ENCODE results near the gene SUPT16H. TPM values are rescaled to one million over a fixed set of nuclear protein-coding genes. Genes with fewer than 3 reads are reported as not detected.

The SUPT16H gene
- total and polyA plus RNA-seq, 2 of the 13 experiments (the other 11 are each of a cell fraction or from before 2014, with no cell fraction given), result 77.5 to 230 TPM

- no peak for TF ChIP-seq ZFP82 (CRISPR knock-in tag; IDR thresholded peaks at IDR 0.05; ENCODE audit: borderline replicate concordance)
- no peak for TF ChIP-seq GZF1 (CRISPR knock-in tag; IDR thresholded peaks at IDR 0.05)
- TF ChIP-seq DMAP1 (CRISPR knock-in tag; IDR thresholded peaks at IDR 0.05), result no peak
- TF ChIP-seq HDAC6 (IDR thresholded peaks at IDR 0.05; ENCODE audit: low read depth, low read length), result no peak
- TF ChIP-seq SOX5 (CRISPR knock-in tag; IDR thresholded peaks at IDR 0.05; ENCODE audit: borderline replicate concordance), result peak; percentile 26; the same call in 1 of the 2 replicates
- no peak for TF ChIP-seq KDM1A (CRISPR knock-in tag; IDR thresholded peaks at IDR 0.05)
- TF ChIP-seq HNRNPLL (IDR thresholded peaks at IDR 0.05; ENCODE audit: low read depth, low read length, poor library complexity, severe bottlenecking), result no peak
- no peak for TF ChIP-seq ZNF326 (CRISPR knock-in tag; IDR thresholded peaks at IDR 0.05; ENCODE audit: borderline replicate concordance)
- TF ChIP-seq CBX5 (CRISPR knock-in tag; IDR thresholded peaks at IDR 0.05; ENCODE audit: borderline replicate concordance), result no peak
- TF ChIP-seq ZNF460 (CRISPR knock-in tag; IDR thresholded peaks at IDR 0.05; ENCODE audit: borderline replicate concordance), result no peak
- peak; percentile 50; the same call in 1 of the 2 replicates for TF ChIP-seq NR2F6 (IDR thresholded peaks at IDR 0.05)
- TF ChIP-seq NR2F6 (CRISPR knock-in tag; IDR thresholded peaks at IDR 0.05), result peak; percentile 16; the same call in 1 of the 2 replicates
- no peak for TF ChIP-seq ZNF891 (CRISPR knock-in tag; IDR thresholded peaks at IDR 0.05)
- no peak for TF ChIP-seq ZBTB21 (CRISPR knock-in tag; IDR thresholded peaks at IDR 0.05)
- TF ChIP-seq HMG20B (CRISPR knock-in tag; conservative IDR thresholded peaks at IDR 0.05), result no peak
- TF ChIP-seq ZNF652 (CRISPR knock-in tag; IDR thresholded peaks at IDR 0.05; ENCODE audit: borderline replicate concordance, low read depth), result no peak
- TF ChIP-seq ZNF280D (CRISPR knock-in tag; IDR thresholded peaks at IDR 0.05), result peak; percentile 51; the same call in 1 of the 2 replicates
- no peak for TF ChIP-seq ZNF205 (CRISPR knock-in tag; IDR thresholded peaks at IDR 0.05)
- TF ChIP-seq CEBPB (IDR thresholded peaks at IDR 0.05; ENCODE audit: borderline replicate concordance, low read depth, low read length), result peak; percentile 13; the same call in 1 of the 2 replicates
- 0 out of 2 replicates have a peak, but pooled peaks have one; percentile 32 for TF ChIP-seq BCL6 (CRISPR knock-in tag; IDR thresholded peaks at IDR 0.05)
- TF ChIP-seq CEBPG (CRISPR knock-in tag; IDR thresholded peaks at IDR 0.05), result peak; percentile 42; the same call in 1 of the 2 replicates
- no peak for TF ChIP-seq FOXO4 (CRISPR knock-in tag; conservative IDR thresholded peaks at IDR 0.05)
- TF ChIP-seq ZBTB20 (CRISPR knock-in tag; IDR thresholded peaks at IDR 0.05; ENCODE audit: borderline replicate concordance, low read depth), result no peak
- no peak for TF ChIP-seq AGO2 (optimal IDR thresholded peaks at IDR 0.05; ENCODE audit: low read depth, low read length)
- no peak for TF ChIP-seq HIC2 (CRISPR knock-in tag; IDR thresholded peaks at IDR 0.05; ENCODE audit: low read depth)
- no peak for TF ChIP-seq ZNF678 (CRISPR knock-in tag; IDR thresholded peaks at IDR 0.05)
- TF ChIP-seq FOXA3 (CRISPR knock-in tag; IDR thresholded peaks at IDR 0.05), result peak; percentile 63; the same call in 1 of the 2 replicates
Measured at GRCh38 chr14:21302013-21302835, 81.6 kb downstream of the SUPT16H start (continued).

Data from HepG2 (cell line).